ENCODE results near the gene ATP6V1G3. TPM values are rescaled to one million over a fixed set of nuclear protein-coding genes. Genes with fewer than 3 reads are reported as not detected.

ATP6V1G3 gene
- total RNA-seq, 4 donors from 2014 or later, result not detected

DNA sequence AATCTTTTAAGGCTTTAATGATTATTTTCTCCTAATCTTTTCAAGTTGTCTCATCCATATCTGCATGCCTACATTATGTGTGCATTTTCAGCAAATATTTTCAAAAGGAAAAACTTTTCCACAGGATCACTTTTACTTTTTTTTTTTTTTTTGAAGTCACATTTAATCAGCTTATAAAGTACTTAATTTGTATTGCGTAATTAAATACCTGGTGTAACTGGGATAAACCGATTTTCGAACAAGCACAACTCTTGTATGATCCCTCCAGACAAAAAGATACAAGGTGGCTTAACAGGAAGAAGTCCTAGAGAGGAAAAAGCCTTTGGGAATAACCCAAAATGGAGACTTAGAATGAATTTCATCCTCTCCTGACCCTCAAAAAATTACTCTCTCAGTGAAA lies 1.3 kb upstream of the ATP6V1G3 start:
- no peaks in the 10 kb centered on the region for H3K4me1 ChIP-seq
- H3K27me3 ChIP-seq, result no peaks in the 10 kb centered on the region
- TF ChIP-seq POLR2A (IDR thresholded peaks at IDR 0.05) (no peak), EP300 (IDR thresholded peaks at IDR 0.05; ENCODE audit: low read depth) (no peak), POLR2AphosphoS5 (IDR thresholded peaks at IDR 0.05) (no peak), CTCF (IDR thresholded peaks at IDR 0.05) (no peak)
- no peak overlapping the region for H3K27ac ChIP-seq
- no peak overlapping the region for H3K4me3 ChIP-seq
- DNase-seq, result no peak
- no peaks in the 10 kb centered on the region for H3K36me3 ChIP-seq
- 91 to 95% methylated on average over 3 of the region's 3 CpGs for WGBS, 2 donors (ENCODE audit: low coverage in 1 of 2)
- H3K9me3 ChIP-seq, result no peaks in the 10 kb centered on the region
- in situ Hi-C loops (cut with MboI; ENCODE audit: low pct_ligation_motif_present in 1 of 4, low pct_unique_long_range_greater_than_20kb in 1 of 4, low sequenced_read_pairs in 3 of 4) (no loop called here), intact Hi-C loops (cut with DNase I; ENCODE audit: low total_unique reads) (no loop called here)

GRCh38 chr1:198538579-198539364 lies 1.7 kb downstream of the ATP6V1G3 start:
- in situ Hi-C loops (cut with MboI; ENCODE audit: low pct_ligation_motif_present in 1 of 4, low pct_unique_long_range_greater_than_20kb in 1 of 4, low sequenced_read_pairs in 3 of 4) (no loop called here), intact Hi-C loops (cut with DNase I; ENCODE audit: low total_unique reads) (no loop called here)
- TF ChIP-seq POLR2AphosphoS5 (IDR thresholded peaks at IDR 0.05) (no peak), CTCF (IDR thresholded peaks at IDR 0.05) (no peak)
- no peak for DNase-seq
- Histone ChIP-seq H3K4me1 (no peaks in the 10 kb centered on the region), H3K27me3 (no peaks in the 10 kb centered on the region), H3K9me3 (no peaks in the 10 kb centered on the region), H3K27ac (no peak overlapping the region), H3K36me3 (no peaks in the 10 kb centered on the region), H3K4me3 (no peak overlapping the region)
- 80 to 86% methylated on average over 7 of the region's 7 CpGs for WGBS, 2 donors (ENCODE audit: low coverage in 1 of 2)

DNA sequence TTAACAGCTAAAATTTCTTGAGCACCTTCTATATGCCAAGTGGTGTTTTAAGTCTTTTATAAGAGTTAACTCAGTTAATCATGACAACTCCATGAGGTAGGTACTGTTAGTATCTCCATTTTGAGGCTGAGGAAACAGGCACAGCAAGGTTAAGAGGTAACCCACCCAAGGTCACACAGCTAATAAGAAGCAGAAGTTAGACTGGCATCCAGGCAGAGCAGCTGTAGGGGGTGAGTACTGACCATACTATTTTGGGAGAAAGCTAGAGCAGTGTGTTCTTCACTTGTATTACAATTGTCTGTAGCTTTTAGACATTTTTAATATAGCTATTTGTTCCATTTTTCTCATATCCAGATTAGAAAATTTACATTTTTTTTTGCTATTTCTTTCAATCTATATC lies 4.8 kb downstream of the ATP6V1G3 start:
- Histone ChIP-seq H3K4me1 (no peaks in the 10 kb centered on the region), H3K27ac (no peak overlapping the region), H3K4me3 (no peak overlapping the region), H3K27me3 (no peaks in the 10 kb centered on the region), H3K9me3 (no peaks in the 10 kb centered on the region), H3K36me3 (no peaks in the 10 kb centered on the region)
- no peak for DNase-seq
- in situ Hi-C loops (cut with MboI; ENCODE audit: low pct_ligation_motif_present in 1 of 4, low pct_unique_long_range_greater_than_20kb in 1 of 4, low sequenced_read_pairs in 3 of 4) (no loop called here), intact Hi-C loops (cut with DNase I; ENCODE audit: low total_unique reads) (no loop called here)
- TF ChIP-seq POLR2AphosphoS5 (IDR thresholded peaks at IDR 0.05), result no peak
- TF ChIP-seq POLR2A (IDR thresholded peaks at IDR 0.05), result no peak
- TF ChIP-seq CTCF (IDR thresholded peaks at IDR 0.05), result no peak
- TF ChIP-seq EP300 (IDR thresholded peaks at IDR 0.05; ENCODE audit: low read depth), result no peak

DNA sequence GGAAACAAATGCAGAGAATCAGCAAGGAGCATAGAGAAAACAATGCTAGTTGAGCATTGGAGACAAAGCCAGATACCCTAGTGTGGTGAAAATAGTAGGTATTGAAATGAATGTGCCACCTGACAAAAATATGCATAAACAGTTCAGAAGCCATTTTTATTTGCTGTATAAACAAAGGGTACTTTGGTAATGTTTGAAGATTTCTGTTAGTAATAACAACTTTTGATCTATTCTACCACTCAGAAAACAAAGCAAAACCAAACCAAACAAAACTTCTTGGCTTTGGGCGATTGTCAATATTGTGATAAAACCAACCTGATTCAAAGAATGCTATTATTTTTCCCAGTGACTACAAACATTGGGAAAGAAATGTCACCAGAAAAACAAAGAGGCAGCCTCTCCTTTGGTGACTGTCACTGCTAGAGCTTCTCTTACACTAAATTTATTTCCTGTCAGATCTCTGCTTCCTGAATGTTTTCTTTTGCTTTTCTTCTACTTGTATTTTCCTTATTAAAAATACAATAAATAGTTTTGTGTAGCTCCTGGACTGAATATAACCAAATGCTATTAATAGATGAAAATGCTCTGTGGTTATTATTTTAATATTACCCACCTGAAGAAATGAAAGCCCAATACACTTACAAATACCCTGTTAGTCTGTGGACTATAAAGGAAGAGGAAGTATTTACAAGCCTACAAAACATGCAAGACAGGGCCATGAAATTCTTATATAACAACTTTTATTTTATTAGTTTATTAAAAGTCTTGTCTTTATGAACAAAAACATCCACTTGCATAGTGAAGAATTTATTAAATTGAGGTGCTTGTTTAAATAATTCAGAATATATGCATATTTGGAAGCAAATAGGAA lies 5.7 kb downstream of the ATP6V1G3 start:
- TF ChIP-seq CTCF (IDR thresholded peaks at IDR 0.05) (no peak), POLR2A (IDR thresholded peaks at IDR 0.05) (no peak), POLR2AphosphoS5 (IDR thresholded peaks at IDR 0.05) (no peak), EP300 (IDR thresholded peaks at IDR 0.05; ENCODE audit: low read depth) (no peak)
- no peak for DNase-seq
- Histone ChIP-seq H3K9me3 (no peaks in the 10 kb centered on the region), H3K27me3 (no peaks in the 10 kb centered on the region), H3K4me1 (no peaks in the 10 kb centered on the region), H3K4me3 (no peak overlapping the region), H3K27ac (no peak overlapping the region), H3K36me3 (no peaks in the 10 kb centered on the region)
- intact Hi-C loops (cut with DNase I; ENCODE audit: low total_unique reads) (no loop called here), in situ Hi-C loops (cut with MboI; ENCODE audit: low pct_ligation_motif_present in 1 of 4, low pct_unique_long_range_greater_than_20kb in 1 of 4, low sequenced_read_pairs in 3 of 4) (no loop called here)
- 51 to 77% methylated on average over 1 of the region's 1 CpG for WGBS, 2 donors (ENCODE audit: low coverage in 1 of 2)

All from transverse colon (tissue), 4 donors.